GM12872 (cell line): ENCODE data around the gene CACNA1C.

Source experiments
- CTCF ChIP-seq: IDR thresholded peaks from 3 replicates; pipeline ENCODE4 v1.5.1; 2011; ENCODE audit warnings: low read depth, mild to moderate bottlenecking, low read length, moderate library complexity; ENCODE audit not compliant: insufficient read depth

Gene CACNA1C

DNA sequence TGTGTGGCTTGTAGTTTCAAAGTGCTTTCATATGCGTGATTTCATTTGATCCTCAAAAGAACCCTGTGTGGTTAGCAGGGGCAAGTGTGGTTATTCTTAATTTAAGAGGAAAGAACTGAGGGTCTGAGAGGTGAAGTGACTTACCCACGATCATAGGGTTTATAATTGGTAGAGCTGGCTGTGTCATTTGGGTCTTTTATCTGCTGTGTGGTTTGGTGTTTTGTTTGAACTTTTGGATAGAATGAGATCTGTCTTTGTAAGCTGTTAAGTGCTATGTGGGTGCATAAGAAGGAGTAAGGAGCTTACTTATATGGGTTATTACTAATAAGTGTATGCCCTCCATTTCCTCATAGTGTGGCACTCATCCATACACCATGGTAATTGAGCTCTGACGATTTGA, 190.0 kb downstream of the CACNA1C start:
- TF ChIP-seq CTCF: no peak

DNA sequence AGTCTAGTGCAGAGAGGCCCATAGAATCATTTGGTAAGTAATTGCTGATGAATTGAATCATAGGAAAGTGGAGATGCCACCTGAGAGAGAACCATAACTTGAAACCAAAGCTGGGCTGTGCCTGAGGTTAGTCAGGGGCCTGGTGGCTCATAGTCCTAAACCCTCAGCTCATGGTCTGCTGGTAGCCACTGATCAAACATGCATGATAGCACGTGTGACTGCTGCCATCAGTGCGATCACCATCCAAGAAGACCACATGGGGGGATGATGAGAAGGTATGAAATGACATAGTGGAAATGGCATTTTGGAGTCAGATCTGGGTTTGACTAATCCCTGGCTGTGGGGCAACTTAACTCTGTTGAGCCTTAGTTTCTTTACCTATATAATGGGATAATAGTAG, 190.5 kb downstream of the CACNA1C start:
- no peak for TF ChIP-seq CTCF

- no peak for TF ChIP-seq CTCF
Observed at GRCh38 chr12:2244013-2244861, 191.4 kb downstream of the CACNA1C start.

DNA sequence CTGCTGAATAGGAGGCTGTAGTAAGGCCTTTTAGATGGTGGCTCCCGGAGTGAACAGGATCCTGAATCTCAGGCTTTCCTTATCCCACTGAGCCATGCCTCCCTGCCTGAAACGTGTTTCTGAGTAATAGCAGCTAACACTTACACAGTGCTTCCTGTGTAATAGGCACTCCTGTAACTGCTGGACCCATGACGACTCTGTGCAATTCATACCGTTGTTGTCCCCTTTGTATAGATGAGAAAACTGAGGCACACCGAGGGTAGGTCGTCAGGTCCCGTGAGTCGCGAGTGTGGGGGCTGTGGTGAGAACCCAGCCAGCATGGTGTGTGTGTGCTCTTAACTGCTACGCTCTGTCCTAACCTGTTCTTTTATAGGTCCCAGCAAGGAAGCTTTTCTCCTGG, 193.6 kb downstream of the CACNA1C start:
- TF ChIP-seq CTCF: no peak

DNA sequence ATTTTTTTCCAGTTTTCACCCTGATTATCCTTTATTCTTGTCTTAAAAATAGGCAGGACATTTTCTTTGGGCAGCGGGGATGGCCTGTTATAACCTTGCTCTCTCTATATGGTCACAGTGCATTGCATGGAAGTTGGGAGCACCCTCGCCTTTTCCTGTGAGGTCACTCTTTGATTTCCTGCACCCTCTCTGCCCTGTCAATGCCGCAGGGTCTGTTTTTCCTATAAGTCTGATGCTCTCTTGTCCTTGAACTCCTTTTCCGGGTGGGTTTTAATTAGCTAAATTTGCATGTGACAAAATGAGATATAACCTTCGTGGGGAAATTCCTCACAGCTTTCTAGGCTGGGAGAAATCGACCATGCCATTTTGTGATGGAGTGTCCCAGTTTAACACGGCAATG, 194.3 kb downstream of the CACNA1C start:
- no peak for TF ChIP-seq CTCF

- no peak for TF ChIP-seq CTCF
Observed at GRCh38 chr12:2247596-2247995, 194.8 kb downstream of the CACNA1C start.

DNA sequence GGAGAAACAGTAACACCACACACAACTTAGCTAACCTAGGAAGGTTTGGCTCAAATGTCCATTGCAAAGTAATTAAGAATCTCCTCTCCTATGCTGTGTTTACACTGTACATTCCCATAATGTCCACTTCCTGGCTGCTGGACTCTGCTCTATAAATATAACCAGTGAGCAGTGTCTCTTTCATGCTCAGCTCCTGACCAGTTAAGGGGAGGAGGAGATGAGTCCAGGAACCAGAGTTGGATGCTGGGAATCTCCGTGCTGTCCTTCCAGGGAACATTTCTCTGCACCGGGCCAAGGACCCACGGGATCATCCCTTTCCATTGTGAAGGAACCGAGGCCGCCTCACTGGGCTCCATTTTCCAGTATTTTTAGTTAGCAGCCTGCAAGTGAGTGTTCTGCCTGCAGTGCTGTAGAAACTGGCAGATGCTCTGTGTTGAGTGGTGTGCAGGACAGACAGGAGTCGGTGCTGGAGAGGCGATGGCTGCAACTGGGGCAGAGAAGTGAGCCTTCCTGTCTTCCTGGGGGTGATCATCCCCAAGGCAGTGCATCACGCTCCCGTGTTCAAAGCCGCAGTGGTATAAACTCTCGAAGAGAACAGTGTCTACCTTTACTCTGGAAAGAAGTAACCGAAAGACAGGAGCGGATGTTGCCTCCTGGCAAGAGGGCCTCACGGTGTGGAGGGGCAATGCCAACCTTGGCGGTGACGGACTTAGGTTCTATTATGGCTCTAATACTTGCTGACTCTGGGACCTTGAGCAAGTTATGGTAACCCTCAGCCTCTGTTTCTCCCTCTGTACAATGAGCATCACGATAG, 195.5 kb downstream of the CACNA1C start:
- TF ChIP-seq CTCF: no peak
